ENCODE data around the gene REEP1.

The REEP1 gene

GRCh38 chr2:86311879-86312278 lies 25.5 kb downstream of the REEP1 start:
- in situ Hi-C loops (cut with HindIII; ENCODE audit: low sequenced_read_pairs): no loop called here
- TF ChIP-seq CTCF (IDR thresholded peaks at IDR 0.05; ENCODE audit: low read depth, low read length): no peak
- no peak for DNase-seq (ENCODE audit: low read depth, low spot score)

GRCh38 chr2:86309966-86310365 lies 27.5 kb downstream of the REEP1 start:
- in situ Hi-C loops (cut with HindIII; ENCODE audit: low sequenced_read_pairs): no loop called here
- no peak overlapping the region for H3K4me3 ChIP-seq (ENCODE audit: low read depth, low read length)
- no peak for DNase-seq (ENCODE audit: low read depth, low spot score)
- no peak for TF ChIP-seq CTCF (IDR thresholded peaks at IDR 0.05; ENCODE audit: low read depth, low read length)

More at GRCh38 chr2:86311879-86312278, 25.5 kb downstream of the REEP1 start:
- no peak overlapping the region for H3K4me3 ChIP-seq (ENCODE audit: low read depth, low read length)

GRCh38 chr2:86308984-86309695 lies 28.3 kb downstream of the REEP1 start:
- in situ Hi-C loops (cut with HindIII; ENCODE audit: low sequenced_read_pairs): no loop called here

GRCh38 chr2:86308356-86308755 lies 29.1 kb downstream of the REEP1 start:
- no peak for DNase-seq (ENCODE audit: low read depth, low spot score)
- no peak for TF ChIP-seq CTCF (IDR thresholded peaks at IDR 0.05; ENCODE audit: low read depth, low read length)
- in situ Hi-C loops (cut with HindIII; ENCODE audit: low sequenced_read_pairs): no loop called here
- no peak overlapping the region for H3K4me3 ChIP-seq (ENCODE audit: low read depth, low read length)

More at GRCh38 chr2:86308984-86309695, 28.3 kb downstream of the REEP1 start:
- H3K4me3 ChIP-seq (ENCODE audit: low read depth, low read length): no peak overlapping the region
- no peak for TF ChIP-seq CTCF (IDR thresholded peaks at IDR 0.05; ENCODE audit: low read depth, low read length)
- DNase-seq (ENCODE audit: low read depth, low spot score): no peak

GRCh38 chr2:86307431-86307830 lies 30.0 kb downstream of the REEP1 start:
- in situ Hi-C loops (cut with HindIII; ENCODE audit: low sequenced_read_pairs): no loop called here
- no peak overlapping the region for H3K4me3 ChIP-seq (ENCODE audit: low read depth, low read length)
- no peak for TF ChIP-seq CTCF (IDR thresholded peaks at IDR 0.05; ENCODE audit: low read depth, low read length)
- no peak for DNase-seq (ENCODE audit: low read depth, low spot score)

GRCh38 chr2:86305915-86306254 lies 31.5 kb downstream of the REEP1 start:
- DNase-seq (ENCODE audit: low read depth, low spot score): no peak
- no peak for TF ChIP-seq CTCF (IDR thresholded peaks at IDR 0.05; ENCODE audit: low read depth, low read length)
- in situ Hi-C loops (cut with HindIII; ENCODE audit: low sequenced_read_pairs): no loop called here

More at GRCh38 chr2:86305915-86306254, 31.5 kb downstream of the REEP1 start:
- H3K4me3 ChIP-seq (ENCODE audit: low read depth, low read length): no peak overlapping the region
